GM12891 (cell line): ENCODE data around the gene CEP192.
A peak's percentile ranks its signal among the peaks of the same experiment; 100 is the strongest.

Experiments used
- DNase-seq: peaks from one replicate; pipeline ENCODE4 v3.0.0; 2011; ENCODE audit warnings: low spot score; ENCODE audit not compliant: insufficient read length
- FAIRE-seq: peaks from 2 replicates; lab custom pipeline; 2011; peaks lifted over from hg19 to GRCh38; lab: Jason Lieb, UNC
- PAX5 ChIP-seq: IDR thresholded peaks from 2 replicates; pipeline ENCODE4 v1.6.1; 2011; ENCODE audit warnings: low read length, moderate library complexity, mild to moderate bottlenecking; ENCODE audit not compliant: insufficient read depth, severe bottlenecking
- POLR2A ChIP-seq: IDR thresholded peaks from 2 replicates; pipeline ENCODE4 v1.6.1; 2011; ENCODE audit warnings: low read depth, low read length, control low read depth
- POLR2AphosphoS5 ChIP-seq: IDR thresholded peaks from 2 replicates; pipeline ENCODE4 v1.6.1; 2011; ENCODE audit warnings: low read depth, low read length, control low read depth
- POU2F2 ChIP-seq: IDR thresholded peaks from 2 replicates; pipeline ENCODE4 v1.6.1; 2011; ENCODE audit warnings: low read depth, mild to moderate bottlenecking, control low read depth, low read length, moderate library complexity
- SPI1 ChIP-seq: IDR thresholded peaks from 2 replicates; pipeline ENCODE4 v1.6.1; 2011; ENCODE audit warnings: low read depth, low read length, control low read depth
- TAF1 ChIP-seq: IDR thresholded peaks from 2 replicates; pipeline ENCODE4 v1.6.1; 2011; ENCODE audit warnings: low read depth, low read length, control low read depth

The CEP192 gene

DNA sequence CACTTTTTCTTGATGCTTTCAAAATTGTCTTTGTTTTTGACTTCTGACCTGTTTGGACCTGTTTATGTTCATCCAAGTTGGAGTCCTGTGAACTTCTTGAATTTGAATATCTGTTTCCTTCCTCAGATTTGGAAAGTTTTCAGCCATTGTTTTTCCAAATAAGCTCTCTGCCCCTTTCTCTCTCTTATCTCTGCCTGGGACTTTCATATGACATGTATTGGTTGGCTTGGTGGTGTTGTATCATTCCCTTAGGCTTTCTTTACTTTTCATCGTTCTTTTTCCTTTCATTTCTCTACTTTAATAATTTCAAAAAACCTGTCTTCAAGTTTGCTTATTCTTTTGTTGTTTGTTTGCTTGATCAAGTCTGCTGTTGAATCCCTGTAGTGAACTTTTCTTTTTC is 167.3 kb downstream of the CEP192 start:
- FAIRE-seq = no peak

GRCh38 chr18:13159579-13159978 is 168.4 kb downstream of the CEP192 start:
- no peak for TF ChIP-seq PAX5
- no peak for TF ChIP-seq POLR2AphosphoS5
- no peak for TF ChIP-seq TAF1
- no peak for TF ChIP-seq SPI1
- no peak for TF ChIP-seq POU2F2
- no peak for TF ChIP-seq POLR2A
- FAIRE-seq = peak; percentile 28

More for the DNA sequence above, 167.3 kb downstream of the CEP192 start:
- no peak for DNase-seq
- TF ChIP-seq POLR2A (no peak), POU2F2 (no peak), PAX5 (no peak), SPI1 (no peak), POLR2AphosphoS5 (no peak), TAF1 (no peak)

DNA sequence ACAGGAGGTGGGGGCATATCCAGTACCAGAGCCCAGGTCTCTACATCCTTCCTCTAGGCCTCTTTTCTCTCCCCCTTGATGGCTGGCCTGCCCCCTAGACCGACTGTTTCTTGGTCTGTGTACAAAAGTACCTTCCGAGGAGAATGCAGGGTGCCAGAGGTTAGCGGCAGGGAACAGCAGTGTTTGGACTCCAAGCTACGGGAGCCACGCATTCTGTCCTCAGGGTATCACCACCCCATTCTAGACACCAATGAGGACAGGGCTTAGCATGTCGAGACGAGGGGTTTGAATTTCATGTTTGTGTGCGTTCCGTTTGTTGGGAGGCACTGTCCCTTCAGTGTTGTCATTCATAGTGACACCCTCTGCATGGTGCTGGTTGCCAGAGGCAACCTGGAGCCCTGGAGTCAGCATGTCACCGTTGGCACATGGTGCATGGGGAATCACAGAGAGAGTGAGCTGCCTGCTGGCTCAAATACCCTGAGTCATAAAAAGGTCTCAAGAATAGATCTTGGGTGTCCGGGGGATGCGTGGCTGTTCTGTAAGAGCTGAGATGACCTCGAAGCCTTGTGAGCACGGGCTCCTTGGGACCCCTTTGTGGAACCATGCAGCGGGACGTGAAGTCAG is 170.2 kb downstream of the CEP192 start:
- TF ChIP-seq POLR2AphosphoS5 = no peak
- no peak for TF ChIP-seq POLR2A
- TF ChIP-seq PAX5 = no peak
- TF ChIP-seq POU2F2 = no peak
- no peak for TF ChIP-seq SPI1
- no peak for DNase-seq
- no peak for FAIRE-seq

More at GRCh38 chr18:13159579-13159978, 168.4 kb downstream of the CEP192 start:
- peak; percentile 37 for DNase-seq

- TF ChIP-seq POLR2A = no peak
- no peak for TF ChIP-seq POU2F2
- no peak for TF ChIP-seq PAX5
- TF ChIP-seq SPI1 = no peak
- TF ChIP-seq POLR2AphosphoS5 = no peak
- TF ChIP-seq TAF1 = no peak
- FAIRE-seq = no peak
- no peak for DNase-seq
Observed at GRCh38 chr18:13163167-13163927, 172.2 kb downstream of the CEP192 start.

DNA sequence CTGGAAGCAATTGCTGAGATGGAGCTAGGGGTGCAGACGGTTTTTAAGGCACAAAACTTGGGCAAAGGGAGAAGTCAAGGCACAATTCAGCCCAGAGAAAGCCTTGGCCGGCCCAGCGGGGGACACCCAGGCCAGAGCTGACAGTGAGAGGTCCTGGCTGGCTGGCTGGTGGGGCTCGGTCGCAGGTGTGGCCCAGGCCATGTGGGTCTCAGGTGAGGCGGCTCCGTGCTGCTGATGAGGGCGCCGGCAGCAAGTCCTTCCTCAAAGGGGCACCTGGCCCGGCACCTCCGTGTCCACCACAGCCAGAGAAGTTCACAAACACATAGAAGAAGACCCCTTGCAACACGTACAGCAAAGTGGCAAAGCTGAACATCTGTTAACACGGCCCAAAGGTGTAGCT is 173.2 kb downstream of the CEP192 start:
- TF ChIP-seq POLR2AphosphoS5 = no peak
- TF ChIP-seq SPI1 = no peak
- no peak for TF ChIP-seq PAX5
- no peak for TF ChIP-seq TAF1
- DNase-seq = no peak
- no peak for FAIRE-seq

GRCh38 chr18:13165636-13166423 is 174.7 kb downstream of the CEP192 start:
- no peak for TF ChIP-seq POLR2AphosphoS5
- TF ChIP-seq PAX5 = no peak
- TF ChIP-seq POLR2A = no peak
- no peak for TF ChIP-seq SPI1
- TF ChIP-seq TAF1 = no peak
- TF ChIP-seq POU2F2 = no peak
- DNase-seq (no peak), FAIRE-seq (no peak)

GRCh38 chr18:13173578-13174145 is 182.5 kb downstream of the CEP192 start:
- TF ChIP-seq SPI1 (no peak), POLR2AphosphoS5 (no peak), POU2F2 (no peak), POLR2A (no peak), PAX5 (no peak)
- FAIRE-seq = no peak

More at GRCh38 chr18:13173578-13174145, 182.5 kb downstream of the CEP192 start:
- no peak for DNase-seq
